CD4-positive, alpha-beta T cell treated with Interleukin-17A for 1 hour (primary cell): ENCODE results near the gene SLC47A2.

Experiments used
- DNase-seq: peaks from one replicate; pipeline ENCODE4 v3.0.0-alpha.2; 2020

Gene SLC47A2

DNA sequence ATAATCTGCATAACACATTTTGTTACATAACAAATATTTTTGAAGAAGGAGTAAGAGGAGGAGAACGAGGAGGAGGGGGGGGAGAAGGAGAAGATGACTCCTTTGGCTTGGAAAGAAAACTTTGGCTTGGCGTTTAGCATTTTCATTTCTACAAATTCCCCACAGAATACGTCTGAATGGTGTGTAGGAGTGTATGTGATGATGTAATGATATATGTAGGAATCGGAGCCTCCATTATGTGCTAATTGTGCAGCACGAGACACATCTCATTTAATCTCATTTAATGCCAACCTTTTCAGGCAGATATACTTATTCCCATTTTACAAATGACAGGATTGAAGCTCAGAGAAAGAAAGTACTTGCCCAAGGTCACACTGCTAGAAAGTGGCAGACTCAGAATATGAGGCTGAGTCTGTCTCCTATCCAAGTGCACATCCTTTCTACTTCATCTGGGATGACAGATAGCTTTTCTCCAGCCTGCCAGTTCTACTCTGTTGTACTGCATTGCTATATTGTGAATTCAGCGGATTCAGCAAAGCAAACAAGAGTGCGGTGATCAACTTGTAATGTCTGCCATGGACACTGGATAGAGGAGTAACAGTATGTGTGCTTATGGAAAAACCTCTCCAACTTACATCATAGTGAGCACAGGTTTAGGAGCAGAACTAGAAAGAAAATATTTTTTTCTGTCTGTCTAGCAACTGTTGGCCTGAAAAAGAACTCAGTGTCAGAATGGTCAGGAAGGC, 10.4 kb upstream of the SLC47A2 start:
- no peak for DNase-seq

DNA sequence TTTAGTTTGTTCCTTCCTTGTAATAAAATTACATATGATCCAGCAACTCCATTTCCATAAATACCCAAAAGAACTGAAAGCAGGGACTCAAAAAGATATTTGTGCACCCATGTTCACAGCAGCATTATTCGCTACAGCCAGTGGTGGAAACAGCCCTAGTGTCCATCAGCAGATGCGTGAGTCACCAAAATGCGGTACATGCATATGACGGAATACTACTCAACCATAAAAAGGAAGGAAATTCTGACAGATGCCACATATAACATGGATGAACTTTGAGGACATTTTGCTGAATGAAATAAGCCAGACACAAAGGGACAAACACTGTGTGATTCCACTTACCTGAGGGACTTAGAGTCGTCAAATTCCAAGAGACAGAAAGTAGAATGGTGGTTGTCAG, 9.1 kb upstream of the SLC47A2 start:
- DNase-seq = no peak

DNA sequence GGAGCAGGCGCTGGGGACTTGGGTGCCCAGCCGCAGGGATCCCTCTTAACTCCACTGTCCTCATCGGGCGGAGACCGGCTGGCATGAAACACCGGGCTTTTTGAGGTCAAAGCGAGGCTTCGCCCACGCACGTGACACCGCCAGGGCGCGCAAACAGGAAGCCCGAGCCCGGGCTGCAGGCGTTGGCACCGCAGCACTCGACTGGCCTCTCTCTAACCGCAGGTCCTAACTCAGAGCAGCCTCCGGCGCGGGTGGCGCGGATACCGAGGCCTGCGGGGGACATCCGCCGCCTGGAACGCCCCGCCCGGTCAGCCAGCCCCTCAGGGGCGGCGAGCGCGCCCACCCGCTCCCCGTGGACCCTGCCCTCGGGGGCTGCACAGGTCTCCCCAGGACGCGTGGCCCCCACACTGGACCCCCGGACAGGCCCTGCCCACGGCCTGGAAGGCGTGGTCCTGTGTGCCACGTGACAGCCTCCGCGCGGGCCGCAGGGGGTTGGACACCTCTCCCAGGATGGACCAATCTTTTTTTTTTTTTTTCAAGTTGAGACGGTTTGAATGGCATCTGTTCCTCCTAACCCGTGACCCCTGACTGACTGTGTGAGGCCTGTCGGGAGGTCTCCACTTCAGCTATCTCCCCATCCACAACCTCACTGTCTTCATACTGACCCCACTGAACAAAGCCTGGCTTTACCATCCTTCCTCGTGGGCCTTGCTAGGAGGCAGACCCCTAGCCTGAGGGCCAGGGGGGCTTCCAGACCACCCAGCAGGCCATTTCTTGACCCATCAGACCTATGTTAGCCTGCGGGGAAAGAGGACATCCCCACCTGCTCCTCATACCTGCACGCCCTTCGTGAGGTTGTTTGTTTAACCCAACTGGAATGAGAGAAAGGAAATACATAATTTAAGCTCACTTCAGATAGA, 8.4 kb upstream of the SLC47A2 start:
- DNase-seq = peak; percentile 51

DNA sequence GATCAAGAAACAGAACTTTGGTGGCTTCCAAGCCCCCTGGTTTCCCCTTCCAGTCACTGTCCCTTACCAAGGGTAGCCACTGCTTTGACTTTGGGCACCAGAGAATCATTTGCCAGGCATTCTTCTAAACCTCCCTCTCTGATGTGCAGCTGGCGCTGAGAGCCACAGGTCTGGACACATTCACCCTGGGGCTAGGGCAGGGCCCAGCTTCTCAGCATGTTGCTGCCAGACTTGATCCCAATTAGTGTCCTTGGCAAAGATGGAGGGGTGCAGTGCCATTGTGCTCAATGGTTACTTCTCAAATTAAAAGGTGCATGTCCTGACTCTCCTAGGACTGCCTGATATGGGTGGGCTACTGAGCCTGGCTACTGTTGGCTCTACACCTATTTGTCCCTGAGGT, 7.6 kb upstream of the SLC47A2 start:
- no peak for DNase-seq

DNA sequence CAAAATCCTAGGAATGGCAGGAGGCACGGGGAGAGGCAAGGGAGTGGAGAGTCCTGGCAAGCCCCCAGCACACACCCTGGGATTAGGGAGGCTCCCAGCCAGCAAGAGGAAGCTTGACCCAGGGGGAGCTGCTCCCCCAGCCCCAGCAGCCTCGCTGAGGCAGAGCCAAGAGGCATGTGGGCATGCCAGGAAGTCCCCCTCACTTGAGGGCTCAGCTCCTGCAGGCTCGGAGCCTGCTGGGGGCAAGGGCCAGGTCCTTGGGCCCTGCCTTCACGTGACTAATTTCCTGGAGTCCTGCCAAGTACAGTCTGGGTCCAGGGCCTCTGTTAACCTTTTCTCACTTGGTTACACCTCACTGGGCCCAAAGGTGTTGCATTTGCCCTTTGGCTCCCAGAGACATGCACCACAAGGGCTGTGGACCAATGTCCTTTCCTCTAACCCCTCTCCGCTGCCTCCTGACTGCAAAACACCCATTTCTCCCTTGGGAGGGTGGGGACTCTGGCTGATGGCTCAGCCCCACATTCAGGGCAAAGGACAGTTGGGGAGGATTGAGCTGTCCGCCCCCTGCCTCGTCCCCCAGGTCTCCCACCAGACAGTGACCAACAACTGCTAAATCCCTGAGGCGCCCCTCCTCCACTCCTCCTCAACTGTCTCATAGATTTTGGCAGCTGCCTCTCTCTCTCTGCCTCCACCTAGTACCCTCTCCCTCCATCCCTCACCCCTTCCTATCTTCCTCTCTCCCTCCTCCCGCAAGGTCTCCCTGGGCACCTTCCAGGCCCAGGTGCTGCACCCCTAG, 4.4 kb upstream of the SLC47A2 start:
- DNase-seq = no peak

DNA sequence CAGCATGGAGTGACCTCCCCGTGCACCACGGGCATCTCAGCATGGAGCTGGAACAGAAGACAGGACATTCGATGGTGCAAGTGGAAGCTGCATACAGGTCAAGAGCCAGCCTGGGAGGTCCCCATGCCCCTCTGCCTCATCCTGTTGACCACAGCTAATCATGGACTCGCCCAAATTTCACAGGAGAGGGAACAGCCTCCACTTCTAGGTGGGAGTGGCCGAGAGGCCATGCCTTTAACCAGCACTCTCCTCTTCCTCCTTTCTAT, 3.8 kb upstream of the SLC47A2 start:
- no peak for DNase-seq

DNA sequence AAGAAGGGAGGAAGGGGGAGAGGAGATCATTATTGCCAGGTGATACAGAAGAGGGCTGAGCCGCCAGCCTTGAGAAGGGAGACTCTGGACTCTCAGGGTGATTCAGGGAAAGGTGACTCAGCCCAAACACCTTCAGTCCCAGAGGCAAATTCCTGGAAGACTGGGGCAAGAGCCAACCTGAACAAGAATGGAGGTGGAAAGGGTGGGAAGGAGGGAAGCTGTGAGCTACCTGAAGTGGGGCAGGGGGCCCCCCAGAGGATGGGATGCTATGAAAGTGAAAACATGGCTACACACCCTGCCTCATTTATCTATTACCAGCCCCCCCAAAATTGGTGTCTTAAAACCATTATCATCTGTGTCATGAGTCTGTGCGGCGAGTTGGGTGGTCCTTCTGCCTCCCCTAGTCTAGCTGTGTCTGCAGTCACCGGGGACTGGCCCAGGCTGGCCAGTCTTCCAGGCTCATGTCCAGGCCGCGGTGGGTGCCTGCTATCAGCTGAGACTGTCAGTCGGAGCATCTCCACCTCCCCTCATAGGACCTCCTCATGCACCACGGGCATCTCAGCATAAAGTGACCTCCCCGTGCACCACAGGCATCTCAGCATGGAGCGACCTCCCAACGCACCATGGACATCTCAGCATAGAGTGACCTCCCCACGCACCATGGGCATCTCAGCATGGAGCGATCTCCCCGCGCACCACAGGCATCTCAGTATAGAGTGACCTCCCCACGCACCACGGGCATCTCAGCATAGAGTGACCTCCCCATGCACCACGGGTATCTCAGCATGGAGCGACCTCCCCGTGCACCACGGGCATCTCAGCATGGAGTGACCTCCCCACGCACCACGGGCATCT, 3.2 kb upstream of the SLC47A2 start:
- DNase-seq = no peak

DNA sequence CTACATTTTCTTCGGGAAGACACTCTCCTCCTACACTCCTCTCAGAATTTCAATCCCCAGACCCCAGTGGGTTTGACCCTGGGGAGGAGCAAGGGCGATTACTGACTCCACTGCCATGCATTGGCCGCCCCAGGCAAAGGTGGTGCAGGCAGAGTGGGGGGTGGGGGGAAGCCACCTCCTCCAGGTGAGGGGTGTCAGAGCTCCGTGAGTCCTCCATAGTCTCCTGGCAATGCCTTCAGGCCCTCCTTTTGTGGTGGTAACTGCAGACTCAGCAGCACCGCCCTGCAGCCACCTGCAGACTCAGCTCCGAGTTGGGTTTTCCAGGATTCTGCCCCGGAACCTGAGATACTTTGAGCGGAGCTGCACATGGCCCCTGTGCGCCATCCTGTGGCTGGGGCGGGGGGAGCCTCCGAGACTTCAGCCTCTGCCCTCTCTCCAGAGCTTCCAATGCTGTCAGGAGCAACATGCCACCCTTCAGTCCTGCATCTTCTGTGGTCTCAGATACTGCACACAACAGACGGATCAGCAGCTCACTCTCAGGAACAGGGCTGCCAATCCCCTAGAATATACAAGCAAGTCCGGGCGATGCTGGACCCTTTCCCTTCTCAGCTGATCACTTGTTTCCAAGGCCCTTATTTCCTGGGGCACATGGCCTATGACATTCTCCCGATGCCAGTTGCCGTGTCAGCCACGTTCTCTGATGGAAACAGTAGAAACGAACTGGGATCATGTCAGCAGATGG, 2.4 kb upstream of the SLC47A2 start:
- no peak for DNase-seq

DNA sequence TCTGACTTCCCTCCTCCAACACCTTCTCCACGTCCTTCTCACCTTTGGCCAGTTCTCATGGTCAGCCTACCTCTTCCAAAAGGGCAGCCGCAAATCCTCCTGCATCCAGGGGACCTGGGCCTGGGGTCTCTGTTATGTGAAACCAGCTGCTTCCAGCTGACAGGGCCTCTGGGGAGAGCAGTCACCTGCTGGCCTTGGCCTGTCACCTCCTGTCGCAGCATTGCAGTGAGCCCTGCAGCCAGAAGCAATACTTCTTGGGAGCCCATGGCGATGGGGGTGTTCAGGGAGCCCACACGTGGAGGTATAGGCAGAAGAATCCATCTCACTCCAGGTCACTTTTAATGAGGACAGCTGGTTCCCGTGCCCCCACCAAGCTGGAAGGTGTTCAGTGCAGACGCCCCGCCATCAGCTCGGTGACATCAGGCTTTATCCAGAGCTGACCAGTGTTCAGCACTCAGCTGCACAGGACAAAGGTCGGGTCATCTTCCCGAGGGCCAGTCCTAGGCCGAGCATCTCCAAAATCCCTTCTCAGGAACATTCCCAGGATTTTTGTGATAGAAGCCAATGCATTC, 1.7 kb upstream of the SLC47A2 start:
- no peak for DNase-seq

DNA sequence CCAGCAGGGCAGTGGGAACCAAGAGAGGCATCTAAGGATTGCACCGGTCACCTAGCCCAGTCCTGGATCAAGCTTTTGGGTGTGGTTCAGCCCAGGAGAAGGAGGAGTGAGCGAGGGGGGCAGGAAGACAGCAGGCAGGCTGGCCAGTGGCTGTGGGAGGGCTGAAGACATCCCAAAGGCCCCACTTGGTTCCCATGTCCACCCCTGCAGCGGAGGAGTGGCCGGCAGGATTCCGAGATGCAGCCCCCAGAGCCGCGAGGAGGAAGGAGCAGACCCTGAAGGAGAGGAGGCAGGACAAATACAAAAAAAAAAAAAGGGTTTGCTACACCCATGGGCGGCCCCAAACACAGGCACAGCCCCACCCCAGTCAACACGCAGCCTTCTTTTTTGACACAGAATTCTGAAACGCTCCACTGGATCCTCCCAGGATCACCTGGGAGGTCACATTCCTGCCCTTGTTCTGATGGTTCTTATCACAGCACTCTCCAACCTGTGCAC, 1.1 kb upstream of the SLC47A2 start:
- DNase-seq = no peak

DNA sequence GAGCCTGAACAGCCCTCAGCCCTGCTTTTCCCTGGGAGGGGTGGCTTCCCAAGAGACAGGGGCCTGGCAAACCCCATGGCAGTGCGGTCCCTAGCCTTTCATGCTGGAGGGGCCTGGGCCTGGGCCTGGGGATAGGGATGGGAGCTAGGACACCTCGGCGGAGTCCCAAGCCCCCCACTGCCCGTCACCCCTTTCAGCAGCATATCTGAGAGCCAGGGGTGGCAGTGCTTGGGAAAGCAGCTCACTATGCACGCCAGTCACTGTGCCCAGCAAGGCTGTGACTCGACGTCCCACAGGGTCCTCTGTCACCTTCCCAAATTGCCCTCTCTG, 612 bp upstream of the SLC47A2 start:
- no peak for DNase-seq

DNA sequence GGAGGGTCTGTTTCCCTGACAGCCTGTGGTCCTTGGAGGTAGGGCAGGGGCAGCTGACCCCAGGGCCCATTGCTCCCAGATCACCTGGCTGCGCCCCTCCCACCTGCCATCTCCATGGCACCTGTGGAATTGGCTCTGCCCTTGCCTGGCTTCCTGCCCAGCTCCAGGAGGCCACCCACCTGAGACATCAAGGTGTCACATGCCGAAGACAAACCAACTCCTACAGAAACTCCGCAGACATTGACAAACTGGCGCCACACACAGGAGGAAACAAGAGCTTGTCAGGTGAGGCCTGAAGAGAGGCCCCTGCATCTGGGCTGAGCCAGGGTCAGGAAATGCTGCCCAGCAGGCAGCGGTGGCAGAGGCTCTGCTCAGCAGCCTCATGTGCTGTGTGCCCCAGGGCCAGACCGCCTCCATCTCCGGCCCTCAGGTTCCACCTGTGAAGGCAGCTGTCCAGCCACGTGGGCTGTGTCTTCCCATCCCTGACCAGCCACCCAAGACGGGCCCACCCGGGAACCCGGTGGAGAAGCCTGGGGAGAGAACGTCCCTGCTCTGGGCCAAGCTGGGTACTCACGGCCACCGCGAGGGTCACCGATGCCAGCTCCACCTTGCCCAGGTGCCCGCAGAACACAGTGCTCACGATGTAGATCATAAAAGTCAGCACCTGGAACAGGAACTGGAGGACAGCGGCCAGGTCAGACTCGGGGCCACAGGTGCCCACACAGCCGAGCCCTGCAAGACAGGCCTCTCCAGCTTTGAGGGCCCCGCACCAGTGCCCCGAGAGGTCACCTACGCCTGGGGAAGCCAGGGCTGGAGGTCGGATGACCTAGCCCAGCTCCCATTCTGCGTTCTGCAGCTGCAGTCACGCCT, 1.6 kb downstream of the SLC47A2 start:
- no peak for DNase-seq

DNA sequence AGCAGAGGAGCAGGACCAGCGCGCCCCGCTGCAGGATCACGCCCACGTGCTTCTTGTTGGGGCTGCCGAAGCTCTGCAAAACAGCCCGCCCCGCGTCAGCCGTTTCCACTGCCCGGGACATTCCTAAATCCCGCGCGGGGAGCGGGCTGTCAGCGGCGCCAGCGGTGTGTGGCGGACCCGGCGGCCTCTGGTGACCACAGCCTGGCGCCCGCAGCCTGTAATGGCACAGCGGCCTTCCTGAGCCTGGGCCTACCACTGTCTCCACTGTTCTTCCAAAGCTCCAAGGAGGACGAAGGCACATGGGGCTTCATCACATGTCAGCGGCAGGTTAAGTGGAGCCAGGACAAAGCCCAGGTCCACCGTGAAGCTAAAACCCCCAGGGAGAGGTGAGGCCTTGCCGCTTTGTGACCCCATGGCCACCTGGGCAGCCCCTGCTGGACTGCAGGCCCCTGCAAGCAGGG, 2.5 kb downstream of the SLC47A2 start:
- no peak for DNase-seq

DNA sequence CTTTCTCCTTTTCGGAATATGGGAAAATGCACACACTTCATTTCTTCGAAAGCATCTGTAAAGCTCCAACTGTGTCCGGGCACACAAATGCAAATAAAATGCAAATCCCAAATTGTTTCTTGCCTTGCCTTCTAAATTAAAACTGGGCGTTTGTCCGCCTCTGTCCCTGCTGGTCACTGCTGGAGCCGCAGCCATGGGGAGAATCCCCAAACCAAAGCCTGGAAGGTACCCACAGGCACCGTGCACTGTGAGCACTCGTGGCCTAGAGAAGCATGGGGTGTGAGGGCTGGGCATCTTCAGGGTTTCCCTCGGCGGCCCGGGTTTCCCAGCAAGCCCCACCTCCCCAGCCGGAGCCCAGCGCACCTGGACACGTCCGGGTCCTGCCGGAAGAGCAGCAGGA, 2.9 kb downstream of the SLC47A2 start:
- no peak for DNase-seq

DNA sequence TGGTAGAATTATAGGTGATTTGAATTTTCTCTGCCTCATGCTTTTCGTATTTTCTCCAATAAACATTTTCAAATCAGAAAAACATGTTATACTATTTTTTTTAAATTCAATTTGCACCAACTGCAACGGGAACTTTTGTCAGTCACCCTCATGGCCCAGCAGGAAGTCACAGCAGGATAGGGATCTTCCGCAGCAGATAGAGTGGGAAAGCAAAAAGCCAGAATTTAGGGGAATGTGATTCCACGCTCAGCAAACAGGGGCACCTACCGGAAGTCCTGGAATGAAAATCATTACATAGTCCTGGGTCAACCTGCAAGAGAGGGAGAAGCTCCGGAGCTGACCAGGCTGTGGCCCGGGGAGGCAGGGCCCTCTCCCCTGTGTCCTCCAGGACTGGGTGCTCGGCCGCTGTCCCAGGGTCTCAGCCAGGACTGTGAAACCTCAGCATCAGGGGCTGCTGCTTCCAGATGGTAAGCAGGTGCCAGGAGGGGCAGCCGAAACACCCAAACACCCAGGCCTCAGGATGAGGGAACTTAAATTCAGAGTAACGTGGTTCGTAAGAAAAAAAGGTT, 3.9 kb downstream of the SLC47A2 start:
- no peak for DNase-seq

DNA sequence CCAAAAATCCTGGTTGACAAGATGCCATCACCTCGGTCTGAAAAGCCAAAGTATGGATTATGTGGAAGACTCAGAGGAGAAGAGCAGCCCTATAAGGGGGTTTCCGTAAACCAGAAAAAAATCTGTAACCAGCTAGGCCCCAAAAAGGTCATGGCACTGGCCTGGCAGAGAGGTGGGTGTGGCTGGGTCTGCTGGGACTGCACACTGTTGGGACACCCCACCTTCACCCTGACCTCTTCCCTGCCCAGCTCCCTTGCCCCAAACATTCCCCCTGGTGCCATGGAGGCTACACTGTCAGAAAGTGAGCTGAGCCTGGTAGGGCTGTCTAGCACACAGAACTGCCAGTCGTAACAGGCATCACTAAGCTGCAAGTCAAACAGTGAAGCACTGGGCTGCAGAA, 6.5 kb downstream of the SLC47A2 start:
- DNase-seq = no peak

DNA sequence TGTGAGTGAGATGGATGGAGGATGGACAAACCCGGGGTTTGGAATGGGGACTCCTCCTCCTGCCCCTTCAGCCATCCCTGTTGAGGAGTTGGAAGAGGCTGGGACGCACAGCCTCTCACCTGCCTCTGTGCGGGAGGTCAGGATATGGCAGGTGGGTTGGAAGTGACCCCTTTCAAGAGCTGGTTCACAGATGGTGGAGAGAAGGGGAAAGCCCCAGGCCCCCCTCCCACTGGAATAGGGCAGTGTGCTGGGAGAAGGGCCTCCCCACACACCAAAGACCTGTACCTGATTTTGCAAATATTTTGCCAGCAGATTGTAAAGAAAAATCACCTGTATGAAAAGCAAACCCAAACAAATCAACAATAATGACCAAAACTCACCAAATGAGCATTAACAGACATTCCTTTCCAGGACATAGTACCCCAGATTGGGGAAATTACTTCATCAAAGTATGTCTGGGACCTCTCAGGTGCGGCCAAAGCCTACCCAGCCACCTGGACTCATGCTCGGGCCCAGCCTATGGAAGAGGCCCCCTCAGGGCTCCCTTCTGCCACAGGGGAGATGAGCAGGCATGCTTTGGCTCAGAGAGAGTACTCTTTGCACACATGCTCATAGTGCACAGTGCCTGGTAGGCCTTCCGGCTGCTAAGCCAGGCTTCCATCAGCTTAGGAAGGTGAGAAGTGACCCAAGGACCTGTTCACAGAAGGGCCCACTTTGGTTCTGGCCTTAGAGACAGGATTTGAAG, 7.8 kb downstream of the SLC47A2 start:
- no peak for DNase-seq

DNA sequence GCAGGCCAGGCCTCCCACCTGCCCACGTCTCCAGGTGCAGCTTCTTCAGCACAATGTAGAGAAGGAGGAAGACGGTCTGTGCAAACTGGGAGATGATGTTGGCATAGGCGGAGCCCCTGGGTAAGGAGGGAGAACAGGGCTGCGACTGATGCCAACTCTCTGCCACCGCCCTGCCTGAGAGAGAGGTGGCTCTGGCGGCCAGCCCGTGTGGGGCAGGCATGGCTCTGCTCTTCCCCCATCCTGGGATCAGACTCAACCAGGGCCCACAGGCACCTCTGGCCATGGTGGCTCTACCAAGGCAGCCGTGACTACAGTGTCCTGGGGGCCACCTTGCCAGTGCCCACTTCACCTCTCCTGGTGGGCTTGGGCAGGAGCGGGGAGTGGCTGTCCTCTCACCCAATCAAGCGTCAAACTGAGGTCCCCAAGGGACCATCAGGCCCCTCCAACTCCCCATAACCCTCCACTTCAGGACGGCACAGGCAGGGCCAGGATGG, 8.6 kb downstream of the SLC47A2 start:
- DNase-seq = no peak
